Lower leg skin (tissue), 3 donors: ENCODE measurements around the gene PRSS38.

ENCODE experiments used
- POLR2A ChIP-seq, 2 donors: fragments of 450-650 bp; IDR thresholded peaks; one replicate each; pipeline ENCODE4 v1.6.1; 2016 to 2017; ENCODE audit warnings: antibody characterized with exemption in 2 of 2, mild to moderate bottlenecking in 1 of 2, moderate library complexity in 1 of 2
- TF ChIP-seq, protein P1 (sequence below), 3 donors: fragments of 450-650 bp; IDR thresholded peaks; one replicate each; pipeline ENCODE4 v1.5.1; 2016; ENCODE audit warnings: antibody characterized with exemption in 3 of 3, mild to moderate bottlenecking in 3 of 3, moderate library complexity in 2 of 3

DNA sequence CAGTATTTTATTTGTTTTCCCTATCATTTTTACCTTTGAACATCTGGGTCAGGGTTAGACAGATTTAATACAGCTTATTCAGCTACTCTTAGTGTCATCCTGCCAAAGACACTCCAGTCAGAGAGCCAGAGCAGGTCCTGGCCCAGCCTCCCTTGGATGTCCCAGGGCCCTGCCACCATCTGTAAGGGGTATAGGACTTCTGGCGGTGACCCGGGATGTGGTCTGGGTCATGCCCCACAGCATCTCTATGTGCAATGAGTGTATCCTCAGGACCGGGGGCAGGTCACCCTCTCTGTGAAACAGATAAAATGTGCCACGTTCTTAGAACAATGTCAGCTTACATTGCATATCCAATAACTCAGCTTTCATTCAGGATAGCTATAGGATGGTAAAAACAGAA lies 37.8 kb upstream of the PRSS38 start:
- TF ChIP-seq, protein P1, sequence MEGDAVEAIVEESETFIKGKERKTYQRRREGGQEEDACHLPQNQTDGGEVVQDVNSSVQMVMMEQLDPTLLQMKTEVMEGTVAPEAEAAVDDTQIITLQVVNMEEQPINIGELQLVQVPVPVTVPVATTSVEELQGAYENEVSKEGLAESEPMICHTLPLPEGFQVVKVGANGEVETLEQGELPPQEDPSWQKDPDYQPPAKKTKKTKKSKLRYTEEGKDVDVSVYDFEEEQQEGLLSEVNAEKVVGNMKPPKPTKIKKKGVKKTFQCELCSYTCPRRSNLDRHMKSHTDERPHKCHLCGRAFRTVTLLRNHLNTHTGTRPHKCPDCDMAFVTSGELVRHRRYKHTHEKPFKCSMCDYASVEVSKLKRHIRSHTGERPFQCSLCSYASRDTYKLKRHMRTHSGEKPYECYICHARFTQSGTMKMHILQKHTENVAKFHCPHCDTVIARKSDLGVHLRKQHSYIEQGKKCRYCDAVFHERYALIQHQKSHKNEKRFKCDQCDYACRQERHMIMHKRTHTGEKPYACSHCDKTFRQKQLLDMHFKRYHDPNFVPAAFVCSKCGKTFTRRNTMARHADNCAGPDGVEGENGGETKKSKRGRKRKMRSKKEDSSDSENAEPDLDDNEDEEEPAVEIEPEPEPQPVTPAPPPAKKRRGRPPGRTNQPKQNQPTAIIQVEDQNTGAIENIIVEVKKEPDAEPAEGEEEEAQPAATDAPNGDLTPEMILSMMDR (IDR thresholded peaks at IDR 0.05): no peak
- no peak for TF ChIP-seq POLR2A (IDR thresholded peaks at IDR 0.05)
